Measurements from ENCODE around the gene MSI2.

The MSI2 gene

GRCh38 chr17:57696050-57696449 is 439.7 kb downstream of the MSI2 start:
- Histone ChIP-seq H3K4me3 (ENCODE audit: low read length) (no peak overlapping the region), H3K27ac (ENCODE audit: low read length) (no peak overlapping the region), H3K36me3 (ENCODE audit: control insufficient read depth, low read depth, low read length) (no peaks in the 10 kb centered on the region), H3K4me1 (ENCODE audit: control insufficient read depth, low read depth, low read length) (peaks cover 7% of the 10 kb centered on the region), H3K9me3 (ENCODE audit: control insufficient read depth, low read depth, low read length) (no peaks in the 10 kb centered on the region), H3K27me3 (ENCODE audit: control insufficient read depth, insufficient read depth, low read length) (no peaks in the 10 kb centered on the region), H3K9ac (ENCODE audit: low read length) (no peak overlapping the region)

- H3K9ac ChIP-seq (ENCODE audit: low read length): no peak overlapping the region
- H3K4me1 ChIP-seq (ENCODE audit: control insufficient read depth, low read depth, low read length): peaks cover 7% of the 10 kb centered on the region
- H3K36me3 ChIP-seq (ENCODE audit: control insufficient read depth, low read depth, low read length): no peaks in the 10 kb centered on the region
- H3K4me3 ChIP-seq (ENCODE audit: low read length): no peak overlapping the region
- H3K27me3 ChIP-seq (ENCODE audit: control insufficient read depth, insufficient read depth, low read length): no peaks in the 10 kb centered on the region
- H3K27ac ChIP-seq (ENCODE audit: low read length): no peak overlapping the region
- no peaks in the 10 kb centered on the region for H3K9me3 ChIP-seq (ENCODE audit: control insufficient read depth, low read depth, low read length)
These were observed 440.9 kb downstream of the MSI2 start for GRCh38 chr17:57697197-57697596.

- no peak overlapping the region for H3K27ac ChIP-seq (ENCODE audit: low read length)
- no peak overlapping the region for H3K4me3 ChIP-seq (ENCODE audit: low read length)
- no peaks in the 10 kb centered on the region for H3K9me3 ChIP-seq (ENCODE audit: control insufficient read depth, low read depth, low read length)
- no peaks in the 10 kb centered on the region for H3K36me3 ChIP-seq (ENCODE audit: control insufficient read depth, low read depth, low read length)
- H3K27me3 ChIP-seq (ENCODE audit: control insufficient read depth, insufficient read depth, low read length): no peaks in the 10 kb centered on the region
- peaks cover 7% of the 10 kb centered on the region for H3K4me1 ChIP-seq (ENCODE audit: control insufficient read depth, low read depth, low read length)
- no peak overlapping the region for H3K9ac ChIP-seq (ENCODE audit: low read length)
These were observed 441.8 kb downstream of the MSI2 start for GRCh38 chr17:57697891-57698711.

GRCh38 chr17:57699751-57700219 is 443.5 kb downstream of the MSI2 start:
- Histone ChIP-seq H3K9me3 (ENCODE audit: control insufficient read depth, low read depth, low read length) (no peaks in the 10 kb centered on the region), H3K4me1 (ENCODE audit: control insufficient read depth, low read depth, low read length) (peaks cover 7% of the 10 kb centered on the region), H3K27me3 (ENCODE audit: control insufficient read depth, insufficient read depth, low read length) (no peaks in the 10 kb centered on the region), H3K27ac (ENCODE audit: low read length) (no peak overlapping the region), H3K4me3 (ENCODE audit: low read length) (no peak overlapping the region), H3K36me3 (ENCODE audit: control insufficient read depth, low read depth, low read length) (no peaks in the 10 kb centered on the region), H3K9ac (ENCODE audit: low read length) (no peak overlapping the region)

GRCh38 chr17:57701124-57701523 is 444.8 kb downstream of the MSI2 start:
- no peak overlapping the region for H3K27ac ChIP-seq (ENCODE audit: low read length)
- H3K4me1 ChIP-seq (ENCODE audit: control insufficient read depth, low read depth, low read length): peaks cover 7% of the 10 kb centered on the region
- no peaks in the 10 kb centered on the region for H3K27me3 ChIP-seq (ENCODE audit: control insufficient read depth, insufficient read depth, low read length)
- no peaks in the 10 kb centered on the region for H3K9me3 ChIP-seq (ENCODE audit: control insufficient read depth, low read depth, low read length)
- H3K4me3 ChIP-seq (ENCODE audit: low read length): no peak overlapping the region
- no peaks in the 10 kb centered on the region for H3K36me3 ChIP-seq (ENCODE audit: control insufficient read depth, low read depth, low read length)
- H3K9ac ChIP-seq (ENCODE audit: low read length): no peak overlapping the region

GRCh38 chr17:57703273-57703672 is 446.9 kb downstream of the MSI2 start:
- no peak overlapping the region for H3K4me3 ChIP-seq (ENCODE audit: low read length)
- H3K4me1 ChIP-seq (ENCODE audit: control insufficient read depth, low read depth, low read length): peaks cover 15% of the 10 kb centered on the region
- H3K36me3 ChIP-seq (ENCODE audit: control insufficient read depth, low read depth, low read length): no peaks in the 10 kb centered on the region
- H3K9ac ChIP-seq (ENCODE audit: low read length): no peak overlapping the region
- H3K9me3 ChIP-seq (ENCODE audit: control insufficient read depth, low read depth, low read length): no peaks in the 10 kb centered on the region
- H3K27me3 ChIP-seq (ENCODE audit: control insufficient read depth, insufficient read depth, low read length): no peaks in the 10 kb centered on the region
- H3K27ac ChIP-seq (ENCODE audit: low read length): no peak overlapping the region

- H3K27me3 ChIP-seq (ENCODE audit: control insufficient read depth, insufficient read depth, low read length): no peaks in the 10 kb centered on the region
- H3K4me1 ChIP-seq (ENCODE audit: control insufficient read depth, low read depth, low read length): peaks cover 11% of the 10 kb centered on the region
These were observed 448.1 kb downstream of the MSI2 start for GRCh38 chr17:57704448-57704847.

GRCh38 chr17:57705921-57706695 is 449.8 kb downstream of the MSI2 start:
- Histone ChIP-seq H3K9me3 (ENCODE audit: control insufficient read depth, low read depth, low read length) (no peaks in the 10 kb centered on the region), H3K4me1 (ENCODE audit: control insufficient read depth, low read depth, low read length) (peaks cover 11% of the 10 kb centered on the region), H3K9ac (ENCODE audit: low read length) (no peak overlapping the region), H3K36me3 (ENCODE audit: control insufficient read depth, low read depth, low read length) (no peaks in the 10 kb centered on the region), H3K27me3 (ENCODE audit: control insufficient read depth, insufficient read depth, low read length) (no peaks in the 10 kb centered on the region), H3K4me3 (ENCODE audit: low read length) (no peak overlapping the region), H3K27ac (ENCODE audit: low read length) (no peak overlapping the region)

More at GRCh38 chr17:57704448-57704847, 448.1 kb downstream of the MSI2 start:
- Histone ChIP-seq H3K4me3 (ENCODE audit: low read length) (no peak overlapping the region), H3K36me3 (ENCODE audit: control insufficient read depth, low read depth, low read length) (no peaks in the 10 kb centered on the region), H3K9ac (ENCODE audit: low read length) (no peak overlapping the region), H3K9me3 (ENCODE audit: control insufficient read depth, low read depth, low read length) (no peaks in the 10 kb centered on the region), H3K27ac (ENCODE audit: low read length) (no peak overlapping the region)

GRCh38 chr17:57706761-57707160 is 450.4 kb downstream of the MSI2 start:
- Histone ChIP-seq H3K36me3 (ENCODE audit: control insufficient read depth, low read depth, low read length) (no peaks in the 10 kb centered on the region), H3K4me1 (ENCODE audit: control insufficient read depth, low read depth, low read length) (peaks cover 11% of the 10 kb centered on the region), H3K9me3 (ENCODE audit: control insufficient read depth, low read depth, low read length) (no peaks in the 10 kb centered on the region), H3K27ac (ENCODE audit: low read length) (no peak overlapping the region), H3K9ac (ENCODE audit: low read length) (no peak overlapping the region), H3K4me3 (ENCODE audit: low read length) (no peak overlapping the region), H3K27me3 (ENCODE audit: control insufficient read depth, insufficient read depth, low read length) (no peaks in the 10 kb centered on the region)

GRCh38 chr17:57707892-57708291 is 451.6 kb downstream of the MSI2 start:
- H3K4me3 ChIP-seq (ENCODE audit: low read length): peak overlapping the region; percentile 19

GRCh38 chr17:57708410-57708809 is 452.1 kb downstream of the MSI2 start:
- Histone ChIP-seq H3K36me3 (ENCODE audit: control insufficient read depth, low read depth, low read length) (no peaks in the 10 kb centered on the region), H3K4me3 (ENCODE audit: low read length) (peak overlapping the region; percentile 19), H3K27ac (ENCODE audit: low read length) (no peak overlapping the region), H3K4me1 (ENCODE audit: control insufficient read depth, low read depth, low read length) (peaks cover 11% of the 10 kb centered on the region), H3K9me3 (ENCODE audit: control insufficient read depth, low read depth, low read length) (no peaks in the 10 kb centered on the region), H3K27me3 (ENCODE audit: control insufficient read depth, insufficient read depth, low read length) (no peaks in the 10 kb centered on the region), H3K9ac (ENCODE audit: low read length) (no peak overlapping the region)

More at GRCh38 chr17:57707892-57708291, 451.6 kb downstream of the MSI2 start:
- no peaks in the 10 kb centered on the region for H3K36me3 ChIP-seq (ENCODE audit: control insufficient read depth, low read depth, low read length)
- H3K9me3 ChIP-seq (ENCODE audit: control insufficient read depth, low read depth, low read length): no peaks in the 10 kb centered on the region
- no peaks in the 10 kb centered on the region for H3K27me3 ChIP-seq (ENCODE audit: control insufficient read depth, insufficient read depth, low read length)
- no peak overlapping the region for H3K27ac ChIP-seq (ENCODE audit: low read length)
- no peak overlapping the region for H3K9ac ChIP-seq (ENCODE audit: low read length)
- peaks cover 11% of the 10 kb centered on the region for H3K4me1 ChIP-seq (ENCODE audit: control insufficient read depth, low read depth, low read length)

All from iPS-18a (cell line).